GM12878 (cell line): ENCODE measurements around the gene SNX19.

ENCODE experiments used
- ASH2L ChIP-seq: fragments of 300-600, 200-600 bp; sonication (generic); IDR thresholded peaks from 2 replicates; pipeline ENCODE4 v1.6.1; 2017; ENCODE audit warnings: low read depth, mild to moderate bottlenecking, borderline replicate concordance
- ATF2 ChIP-seq: IDR thresholded peaks from 2 replicates; pipeline ENCODE4 v1.6.1; 2012; ENCODE audit warnings: low read length, inconsistent platforms
- CHD2 ChIP-seq: IDR thresholded peaks from 2 replicates; pipeline ENCODE4 v1.6.1; 2011; ENCODE audit warnings: low read depth, low read length, improper control_type of control experiment, borderline replicate concordance
- EZH2 ChIP-seq: IDR thresholded peaks from 2 replicates; pipeline ENCODE4 v1.6.1; 2012; ENCODE audit warnings: low read depth, mild to moderate bottlenecking, control low read depth, inconsistent platforms, low read length, borderline replicate concordance; ENCODE audit not compliant: control insufficient read depth
- FOXK2 ChIP-seq: fragments of 450-650 bp; IDR thresholded peaks from 2 replicates; pipeline ENCODE4 v1.6.1; 2017; ENCODE audit warnings: mild to moderate bottlenecking, moderate library complexity
- POLR2A ChIP-seq: IDR thresholded peaks from 2 replicates; pipeline ENCODE4 v1.6.1; 2011; ENCODE audit warnings: low read depth, mild to moderate bottlenecking, low read length
- POLR2AphosphoS5 ChIP-seq: IDR thresholded peaks from 2 replicates; pipeline ENCODE4 v1.6.1; 2011; ENCODE audit warnings: mild to moderate bottlenecking, low read length, inconsistent platforms
- POU2F2 ChIP-seq: IDR thresholded peaks from 3 replicates; pipeline ENCODE4 v1.6.1; 2011; ENCODE audit warnings: low read depth, mild to moderate bottlenecking, low read length, borderline replicate concordance
- RAD51 ChIP-seq: fragments of 450-650 bp; IDR thresholded peaks from 2 replicates; pipeline ENCODE4 v1.6.1; 2016; ENCODE audit warnings: moderate library complexity, mild to moderate bottlenecking, inconsistent platforms
- SIN3A ChIP-seq: IDR thresholded peaks from 2 replicates; pipeline ENCODE4 v1.6.1; 2012; ENCODE audit warnings: low read depth, low read length, improper control_type of control experiment
- SMC3 ChIP-seq: IDR thresholded peaks from 2 replicates; pipeline ENCODE4 v1.6.1; 2011; ENCODE audit warnings: low read length, improper control_type of control experiment, borderline replicate concordance
- ZBED1 ChIP-seq: IDR thresholded peaks from 2 replicates; pipeline ENCODE4 v1.6.1; 2016; ENCODE audit warnings: borderline replicate concordance
- TF ChIP-seq, protein P1 (sequence below), 3 experiments: IDR thresholded peaks in 2 of 3; conservative IDR thresholded peaks in 1 of 3; 2 replicates each; pipeline ENCODE4 v1.5.1; 2011; ENCODE audit warnings: low read depth in 3 of 3, low read length in 3 of 3, mild to moderate bottlenecking in 3 of 3, control low read depth in 2 of 3, moderate library complexity in 2 of 3, inconsistent platforms in 1 of 3, mixed read lengths in 1 of 3; ENCODE audit not compliant: control insufficient read depth in 2 of 3, insufficient read depth in 1 of 3; ENCODE audit errors: extremely low read depth in 1 of 3
- TF ChIP-seq, protein P2 (sequence below): IDR thresholded peaks from 2 replicates; pipeline ENCODE4 v1.6.1; 2012; ENCODE audit warnings: low read depth, low read length, improper control_type of control experiment

DNA sequence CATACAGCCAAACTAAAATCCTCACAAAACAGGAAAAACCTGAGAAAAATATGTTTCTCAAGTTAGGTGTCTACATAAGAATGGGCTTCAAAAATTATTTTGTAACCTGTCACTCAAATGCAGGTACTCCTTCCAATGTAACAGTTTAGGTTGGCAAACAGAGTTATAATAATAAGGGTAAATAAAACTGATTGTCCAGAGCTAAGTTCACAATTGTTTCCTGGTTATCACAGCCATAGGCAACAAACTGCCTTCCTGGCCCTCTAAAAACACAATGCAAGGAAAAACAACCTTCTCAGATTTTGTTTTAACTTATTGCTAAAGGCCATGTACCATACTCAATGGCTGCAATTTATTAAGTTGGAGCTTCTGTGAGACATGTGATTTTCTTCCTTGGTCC, 36.4 kb downstream of the SNX19 start:
- no peak for TF ChIP-seq ASH2L
- TF ChIP-seq SIN3A = no peak
- TF ChIP-seq, protein P1, sequence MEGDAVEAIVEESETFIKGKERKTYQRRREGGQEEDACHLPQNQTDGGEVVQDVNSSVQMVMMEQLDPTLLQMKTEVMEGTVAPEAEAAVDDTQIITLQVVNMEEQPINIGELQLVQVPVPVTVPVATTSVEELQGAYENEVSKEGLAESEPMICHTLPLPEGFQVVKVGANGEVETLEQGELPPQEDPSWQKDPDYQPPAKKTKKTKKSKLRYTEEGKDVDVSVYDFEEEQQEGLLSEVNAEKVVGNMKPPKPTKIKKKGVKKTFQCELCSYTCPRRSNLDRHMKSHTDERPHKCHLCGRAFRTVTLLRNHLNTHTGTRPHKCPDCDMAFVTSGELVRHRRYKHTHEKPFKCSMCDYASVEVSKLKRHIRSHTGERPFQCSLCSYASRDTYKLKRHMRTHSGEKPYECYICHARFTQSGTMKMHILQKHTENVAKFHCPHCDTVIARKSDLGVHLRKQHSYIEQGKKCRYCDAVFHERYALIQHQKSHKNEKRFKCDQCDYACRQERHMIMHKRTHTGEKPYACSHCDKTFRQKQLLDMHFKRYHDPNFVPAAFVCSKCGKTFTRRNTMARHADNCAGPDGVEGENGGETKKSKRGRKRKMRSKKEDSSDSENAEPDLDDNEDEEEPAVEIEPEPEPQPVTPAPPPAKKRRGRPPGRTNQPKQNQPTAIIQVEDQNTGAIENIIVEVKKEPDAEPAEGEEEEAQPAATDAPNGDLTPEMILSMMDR (IDR thresholded peaks at IDR 0.05 in 2 of 3, conservative IDR thresholded peaks at IDR 0.05 in 1 of 3; ENCODE audit: control insufficient read depth in 2 of 3, extremely low read depth in 1 of 3, insufficient read depth in 1 of 3, low read depth in 3 of 3, low read length in 3 of 3) = no peak
- no peak for TF ChIP-seq ATF2
- no peak for TF ChIP-seq POU2F2
- TF ChIP-seq EZH2 = no peak
- TF ChIP-seq POLR2AphosphoS5 = no peak
- no peak for TF ChIP-seq RAD51
- no peak for TF ChIP-seq POLR2A
- no peak for TF ChIP-seq SMC3
- no peak for TF ChIP-seq ZBED1
- TF ChIP-seq, protein P2, sequence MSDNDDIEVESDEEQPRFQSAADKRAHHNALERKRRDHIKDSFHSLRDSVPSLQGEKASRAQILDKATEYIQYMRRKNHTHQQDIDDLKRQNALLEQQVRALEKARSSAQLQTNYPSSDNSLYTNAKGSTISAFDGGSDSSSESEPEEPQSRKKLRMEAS = no peak
- no peak for TF ChIP-seq CHD2
- no peak for TF ChIP-seq FOXK2
